Bronchial epithelial cell (primary cell): Measurements from ENCODE around the gene SLC16A13. TPM values are rescaled to one million over a fixed set of nuclear protein-coding genes. Genes with fewer than 3 reads are reported as not detected.
A peak's percentile ranks its signal among the peaks of the same experiment; 100 is the strongest.

Source experiments
- DNase-seq: peaks from one replicate; pipeline ENCODE4 v3.0.0-alpha.2; 2010; ENCODE audit warnings: low read depth
- FAIRE-seq: peaks from 2 replicates; lab custom pipeline; 2011; peaks lifted over from hg19 to GRCh38; lab: Jason Lieb, UNC
- H3K27me3 ChIP-seq: 2 replicates; pipeline ENCODE4 v1.5.1; 2011; ENCODE audit warnings: low read length; ENCODE audit not compliant: control insufficient read depth, insufficient read depth
- H3K36me3 ChIP-seq: 2 replicates; pipeline ENCODE4 v1.5.1; 2011; ENCODE audit warnings: low read length; ENCODE audit not compliant: control insufficient read depth, insufficient read depth
- H3K4me3 ChIP-seq: 2 replicates; pipeline ENCODE4 v1.5.1; 2011; ENCODE audit warnings: mild to moderate bottlenecking, low read depth, low read length, control low read depth
- total RNA-seq: library from RNA; depleted of rRNA; stranded (reverse); fragments of >200 nt; gene quantifications from 2 replicates; pipeline ENCODE4 v1.2.1, GENCODE V29; 2014
- TF ChIP-seq, protein P1 (sequence below): IDR thresholded peaks from 2 replicates; pipeline ENCODE4 v1.5.1; 2011; ENCODE audit warnings: mild to moderate bottlenecking, moderate library complexity, low read length, control low read depth, inconsistent platforms; ENCODE audit not compliant: insufficient read depth, severe bottlenecking

SLC16A13 gene
- total RNA-seq, 1 donor from 2014 or later = 0.26 TPM

DNA sequence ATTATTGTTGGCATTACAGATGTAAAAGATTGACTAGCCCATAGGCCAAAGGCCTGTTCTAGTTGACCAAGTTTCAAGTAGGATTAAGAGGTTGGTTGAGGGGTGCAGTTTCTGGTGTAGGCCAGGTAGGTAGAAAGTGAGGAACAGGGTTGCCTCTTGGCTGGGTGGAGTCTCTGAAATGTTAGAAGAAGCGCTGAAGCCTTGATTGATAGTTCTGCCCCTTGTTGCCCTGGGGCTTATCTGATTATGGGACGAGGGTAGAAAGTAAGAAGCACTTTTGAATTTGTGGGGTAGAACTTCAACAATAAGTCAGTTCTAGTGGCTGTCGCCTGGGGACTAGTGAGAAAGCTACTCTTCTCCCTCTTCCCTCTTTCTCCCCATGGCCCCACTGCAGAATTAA is 6.7 kb upstream of the SLC16A13 start:
- Histone ChIP-seq H3K4me3 (no peak overlapping the region), H3K36me3 (no peaks in the 10 kb centered on the region), H3K27me3 (no peaks in the 10 kb centered on the region)
- no peak for DNase-seq
- no peak for FAIRE-seq
- TF ChIP-seq, protein P1, sequence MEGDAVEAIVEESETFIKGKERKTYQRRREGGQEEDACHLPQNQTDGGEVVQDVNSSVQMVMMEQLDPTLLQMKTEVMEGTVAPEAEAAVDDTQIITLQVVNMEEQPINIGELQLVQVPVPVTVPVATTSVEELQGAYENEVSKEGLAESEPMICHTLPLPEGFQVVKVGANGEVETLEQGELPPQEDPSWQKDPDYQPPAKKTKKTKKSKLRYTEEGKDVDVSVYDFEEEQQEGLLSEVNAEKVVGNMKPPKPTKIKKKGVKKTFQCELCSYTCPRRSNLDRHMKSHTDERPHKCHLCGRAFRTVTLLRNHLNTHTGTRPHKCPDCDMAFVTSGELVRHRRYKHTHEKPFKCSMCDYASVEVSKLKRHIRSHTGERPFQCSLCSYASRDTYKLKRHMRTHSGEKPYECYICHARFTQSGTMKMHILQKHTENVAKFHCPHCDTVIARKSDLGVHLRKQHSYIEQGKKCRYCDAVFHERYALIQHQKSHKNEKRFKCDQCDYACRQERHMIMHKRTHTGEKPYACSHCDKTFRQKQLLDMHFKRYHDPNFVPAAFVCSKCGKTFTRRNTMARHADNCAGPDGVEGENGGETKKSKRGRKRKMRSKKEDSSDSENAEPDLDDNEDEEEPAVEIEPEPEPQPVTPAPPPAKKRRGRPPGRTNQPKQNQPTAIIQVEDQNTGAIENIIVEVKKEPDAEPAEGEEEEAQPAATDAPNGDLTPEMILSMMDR = no peak

DNA sequence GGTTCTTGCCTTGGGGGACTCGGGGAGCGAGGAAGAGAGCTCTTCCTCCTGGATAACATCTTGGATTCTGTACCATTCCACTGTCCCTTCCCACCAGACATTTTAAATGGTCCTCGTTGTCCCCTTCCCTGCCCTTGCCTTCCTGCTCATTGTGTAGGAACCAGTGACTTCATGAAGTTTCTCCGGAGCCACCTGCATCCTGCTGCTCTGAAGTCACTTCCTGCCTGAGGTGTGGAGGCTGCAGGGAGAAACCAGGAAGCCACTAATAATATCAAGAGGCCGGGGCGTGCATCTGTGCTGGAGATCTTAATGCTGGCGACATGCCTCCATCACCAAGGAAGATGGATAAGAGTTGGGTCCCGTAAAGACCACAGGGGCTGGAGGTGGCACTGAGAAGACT is 6.2 kb upstream of the SLC16A13 start:
- DNase-seq (no peak), FAIRE-seq (no peak)
- no peak overlapping the region for H3K4me3 ChIP-seq
- TF ChIP-seq, protein P1 = no peak
- H3K36me3 ChIP-seq = no peaks in the 10 kb centered on the region
- no peaks in the 10 kb centered on the region for H3K27me3 ChIP-seq

DNA sequence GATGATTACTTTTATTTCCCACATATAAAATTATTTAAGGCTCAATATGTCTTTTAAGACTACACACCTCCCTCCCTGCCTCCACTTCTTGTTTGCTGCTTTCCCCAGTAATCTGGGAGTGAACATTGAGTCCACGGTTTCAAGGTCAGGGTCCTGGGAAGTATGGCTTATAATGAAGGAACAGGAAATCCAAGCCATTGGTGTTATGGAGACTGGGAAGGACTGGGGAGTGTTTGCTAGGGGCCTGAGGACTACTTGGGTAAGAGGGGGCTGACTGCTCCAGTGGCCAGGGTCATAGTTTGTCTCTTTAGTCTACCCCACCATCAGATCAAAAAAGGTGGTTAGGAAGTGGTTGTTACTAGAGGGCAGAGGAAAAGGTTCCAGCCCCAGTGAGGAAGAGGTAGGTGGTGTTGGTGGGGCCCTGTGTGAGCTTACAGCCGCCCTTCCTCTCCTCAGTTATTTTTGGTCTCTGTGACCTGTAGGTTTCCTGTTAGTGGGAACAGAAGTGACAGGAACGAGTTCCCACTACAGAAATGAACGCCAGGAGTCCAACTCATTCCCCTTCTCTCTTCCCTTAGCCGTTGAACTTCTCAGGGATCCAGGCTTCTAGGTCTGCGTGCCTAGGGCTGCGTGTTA is 742 bp upstream of the SLC16A13 start:
- TF ChIP-seq, protein P1 = no peak
- no peaks in the 10 kb centered on the region for H3K27me3 ChIP-seq
- FAIRE-seq = no peak
- H3K36me3 ChIP-seq = no peaks in the 10 kb centered on the region
- no peak for DNase-seq
- H3K4me3 ChIP-seq = peak overlapping the region; percentile 53

DNA sequence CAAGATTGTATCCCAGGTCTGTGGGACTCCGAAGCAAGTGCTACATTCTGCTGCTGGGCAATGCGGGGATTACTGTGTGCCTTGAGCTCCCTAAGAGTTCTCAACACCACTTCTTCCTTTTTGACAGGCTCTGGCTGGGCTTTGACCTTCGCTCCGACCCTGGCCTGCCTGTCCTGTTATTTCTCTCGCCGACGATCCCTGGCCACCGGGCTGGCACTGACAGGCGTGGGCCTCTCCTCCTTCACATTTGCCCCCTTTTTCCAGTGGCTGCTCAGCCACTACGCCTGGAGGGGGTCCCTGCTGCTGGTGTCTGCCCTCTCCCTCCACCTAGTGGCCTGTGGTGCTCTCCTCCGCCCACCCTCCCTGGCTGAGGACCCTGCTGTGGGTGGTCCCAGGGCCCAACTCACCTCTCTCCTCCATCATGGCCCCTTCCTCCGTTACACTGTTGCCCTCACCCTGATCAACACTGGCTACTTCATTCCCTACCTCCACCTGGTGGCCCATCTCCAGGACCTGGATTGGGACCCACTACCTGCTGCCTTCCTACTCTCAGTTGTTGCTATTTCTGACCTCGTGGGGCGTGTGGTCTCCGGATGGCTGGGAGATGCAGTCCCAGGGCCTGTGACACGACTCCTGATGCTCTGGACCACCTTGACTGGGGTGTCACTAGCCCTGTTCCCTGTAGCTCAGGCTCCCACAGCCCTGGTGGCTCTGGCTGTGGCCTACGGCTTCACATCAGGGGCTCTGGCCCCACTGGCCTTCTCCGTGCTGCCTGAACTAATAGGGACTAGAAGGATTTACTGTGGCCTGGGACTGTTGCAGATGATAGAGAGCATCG is 2.4 kb downstream of the SLC16A13 start:
- TF ChIP-seq, protein P1 = no peak
- Histone ChIP-seq H3K36me3 (no peaks in the 10 kb centered on the region), H3K27me3 (peaks cover 2% of the 10 kb centered on the region), H3K4me3 (no peak overlapping the region)
- DNase-seq (no peak), FAIRE-seq (no peak)

DNA sequence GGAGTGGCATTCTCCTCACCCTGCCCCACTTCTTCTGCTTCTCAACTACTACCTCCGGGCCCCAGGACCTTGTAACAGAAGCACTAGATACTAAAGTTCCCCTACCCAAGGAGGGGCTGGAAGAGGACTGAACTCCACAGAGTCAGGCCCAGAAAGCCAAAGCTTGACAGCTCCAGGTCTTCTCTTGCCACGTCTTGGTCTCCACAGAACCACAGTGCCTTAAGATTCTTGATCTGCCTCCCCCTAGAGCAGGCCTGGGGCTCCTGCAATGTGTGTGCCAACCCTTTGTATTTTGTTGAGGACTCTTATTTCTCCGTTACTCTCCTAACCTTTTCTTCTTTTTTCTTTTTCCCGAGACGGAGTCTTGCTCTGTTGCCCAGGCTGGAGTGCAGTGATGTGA is 4.0 kb downstream of the SLC16A13 start:
- FAIRE-seq (peak; percentile 32), DNase-seq (no peak)
- peaks cover 2% of the 10 kb centered on the region for H3K27me3 ChIP-seq
- no peaks in the 10 kb centered on the region for H3K36me3 ChIP-seq
- H3K4me3 ChIP-seq = no peak overlapping the region
- TF ChIP-seq, protein P1 = no peak
